Adrenal gland (tissue), 12 donors: ENCODE results near the gene NEDD8. TPM values are rescaled to one million over a fixed set of nuclear protein-coding genes. Genes with fewer than 3 reads are reported as not detected.

ENCODE experiments used
- DNase-seq, 7 donors: peaks; one replicate each; pipeline ENCODE4 v3.0.0-alpha.2; 2019 to 2020
- H3K27ac ChIP-seq, 5 donors: fragments of 200-600 bp; sonication (generic) in 4 of 5; 1 replicate in 3 of 5; 2 replicates in 2 of 5; pipeline versions ENCODE4 v1.5.1 to v1.8.0; 2016 to 2020; ENCODE audit warnings: mild to moderate bottlenecking in 1 of 5
- H3K27me3 ChIP-seq: fragments of 200-600 bp; 2 replicates; pipeline ENCODE4 v1.8.0; 2021
- H3K36me3 ChIP-seq, 2 donors: fragments of 200-600 bp; replicated peaks in 1 of 2; 1 replicate in 1 of 2; 2 replicates in 1 of 2; pipeline versions ENCODE4 v1.5.1 to v1.8.0; 2018 to 2022
- H3K4me1 ChIP-seq, 2 donors: fragments of 200-600 bp; replicated peaks in 1 of 2; 1 replicate in 1 of 2; 2 replicates in 1 of 2; pipeline versions ENCODE4 v1.5.1 to v1.8.0; 2018 to 2021
- H3K4me3 ChIP-seq, 4 donors: fragments of 200-600 bp; sonication (generic) in 3 of 4; one replicate each; pipeline ENCODE4 v1.5.1; 2016 to 2018
- H3K9me3 ChIP-seq, 3 donors: fragments of 200-600 bp; sonication (generic) in 1 of 3; replicated peaks in 1 of 3; 1 replicate in 2 of 3; 2 replicates in 1 of 3; pipeline versions ENCODE4 v1.5.1 to v1.8.0; 2016 to 2021
- CTCF ChIP-seq, 6 experiments: fragments of 450-650 bp in 4 of 6; fragments of 200-600 bp in 2 of 6; sonication (generic) in 1 of 6; IDR thresholded peaks; 1 replicate in 5 of 6; 2 replicates in 1 of 6; pipeline versions ENCODE4 v1.5.1 to v1.8.0; 2016 to 2021; ENCODE audit warnings: antibody characterized with exemption in 6 of 6, mild to moderate bottlenecking in 2 of 6, moderate library complexity in 1 of 6
- POLR2A ChIP-seq, 2 donors: fragments of 450-650 bp; IDR thresholded peaks; one replicate each; pipeline ENCODE4 v1.6.1; 2017; ENCODE audit warnings: antibody characterized with exemption in 2 of 2, mild to moderate bottlenecking in 2 of 2, moderate library complexity in 1 of 2
- WGBS, 4 donors: extraction: QIAGEN DNeasy Blood & Tissue Kit in 2 of 4; methylation state at CpG; one replicate each; pipeline versions ENCODE4 v1.1.5 to v1.1.7; 2013 to 2017; 5-methylcytosine and 5-hydroxymethylcytosine counted together
- intact Hi-C, 2 donors: fragments of 100-400 bp; cut with DNase I; formaldehyde crosslinking; loops; one replicate each; pipeline versions ENCODE4 v1.14.1 to v1.15.0; 2022 to 2023
- polyA plus RNA-seq, 3 donors: library from polyadenylated mRNA; stranded (reverse); fragments of 200-250 nt in 2 of 3; fragments of 350-450 nt in 1 of 3; fragmentation: Illumina TruSeq in 1 of 3; extraction: RNeasy Lipid Tissue Mini Kit (QIAGEN cat#74804) in 1 of 3; gene quantifications; one replicate each; pipeline ENCODE4 v1.2.3, GENCODE V29; 2013 to 2014
- total RNA-seq, 9 donors: library from RNA; depleted of rRNA in 4 of 9; stranded (reverse); fragments of >200 nt in 4 of 9; fragments of 120-200 nt in 1 of 9; fragmentation: NEBNext Ultra II Directional in 1 of 9; extraction: Animal tissue kit (Norgen Biotek cat#: 25700) in 1 of 9; gene quantifications; one replicate each; pipeline versions ENCODE4 v1.1.0 to v1.2.4, GENCODE V29; 2013 to 2023
- donor health status: healthy with polysubstance abuse.
- donor health status: Bipolar disorder and iron deficiency.
- donor health status: DM: yes; HTN: yes; CAD: no.
- donor health status: DM: no; HTN: no; CAD: no.
- donor health status: DM: no; HTN: no; CAD: no.
- donor health status: DM: yes; HTN: yes; CAD: no.

NEDD8 gene
- total and polyA plus RNA-seq, 12 donors, result 136 to 454 (median 216) TPM

GRCh38 chr14:24233538-24233866, 1.3 kb upstream of the NEDD8 start:
- H3K9me3 ChIP-seq, result no peaks in the 10 kb centered on the region
- 34 to 50% (median 43%) methylated on average over 2 of the region's 2 CpGs for WGBS, 4 donors
- H3K4me3 ChIP-seq, result peak overlapping the region in 1 of 4 donors; percentile 81
- TF ChIP-seq POLR2A (IDR thresholded peaks at IDR 0.05), result no peak
- no peak for TF ChIP-seq CTCF (IDR thresholded peaks at IDR 0.05)
- peaks cover 29 to 47% of the 10 kb centered on the region in 2 donors for H3K4me1 ChIP-seq
- peak in 6 of 7 donors; percentile 49 to 89 (median 64) for DNase-seq
- H3K27me3 ChIP-seq, result no peaks in the 10 kb centered on the region
- H3K27ac ChIP-seq, result peak overlapping the region; percentile 45 to 99 (median 82)
- peaks cover 0 to 39% of the 10 kb centered on the region in 2 donors for H3K36me3 ChIP-seq
- intact Hi-C loops, result no loop called here

DNA sequence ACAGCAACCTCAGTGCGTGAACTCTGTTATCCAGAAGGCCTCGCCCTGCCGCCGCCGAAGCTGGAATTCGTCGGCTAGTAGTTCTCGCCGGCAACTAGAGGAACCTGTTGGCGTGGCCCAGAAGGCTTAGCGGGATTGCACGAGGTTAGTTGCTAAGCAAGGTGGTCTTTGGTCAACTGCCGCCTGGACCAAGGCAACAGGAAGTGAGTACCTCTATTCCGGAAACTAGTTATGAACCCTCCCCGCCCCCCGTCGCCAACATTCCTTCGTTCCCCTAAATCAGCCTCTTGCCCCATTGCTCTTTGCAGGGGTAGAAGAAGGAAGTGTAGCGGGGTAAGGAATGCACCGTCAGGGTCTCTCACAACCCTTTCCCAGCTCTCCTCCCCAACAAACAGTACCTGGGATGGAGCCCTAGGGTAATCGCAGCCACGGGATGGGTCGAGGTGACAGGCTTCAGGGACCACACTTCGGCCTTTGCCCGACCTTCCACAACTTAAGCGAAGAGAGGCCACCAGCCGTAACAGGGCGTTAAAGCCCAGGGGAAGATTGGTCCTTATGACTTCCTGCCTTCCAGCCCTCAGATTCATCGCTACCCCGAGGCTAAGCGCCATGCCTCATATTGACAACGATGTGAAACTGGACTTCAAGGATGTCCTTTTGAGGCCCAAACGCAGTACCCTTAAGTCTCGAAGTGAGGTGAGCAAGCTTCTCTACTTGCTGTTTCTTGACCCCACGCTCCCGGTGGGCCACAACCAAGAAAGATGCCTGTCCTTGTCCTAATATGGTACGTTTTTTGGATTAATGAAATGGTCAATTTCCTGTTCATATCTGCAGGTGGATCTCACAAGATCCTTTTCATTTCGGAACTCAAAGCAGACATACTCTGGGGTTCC, 724 bp upstream of the NEDD8 start, which contains the start of gene GMPR2:
Gene GMPR2, plus strand, starts transcription at position 285 of the 893 bp plus-strand sequence. Its CDS starts 325 bp downstream, at position 610.
- peak within 1 kb of the TSS; percentile 23 to 86 (median 78) for H3K4me3 ChIP-seq
- H3K36me3 ChIP-seq, result peaks cover 0 to 39% of the 10 kb centered on the region in 2 donors
- H3K27ac ChIP-seq, result peak within 1 kb of the TSS; percentile 45 to 99 (median 82)
- TF ChIP-seq CTCF (IDR thresholded peaks at IDR 0.05) (no peak), POLR2A (IDR thresholded peaks at IDR 0.05) (peak; percentile 11 to 71)
- peaks cover 29 to 47% of the 10 kb centered on the region in 2 donors for H3K4me1 ChIP-seq
- H3K9me3 ChIP-seq, result no peaks in the 10 kb centered on the region
- 3 to 4% (median 4%) methylated on average over 23 to 38 of the region's 38 CpGs for WGBS, 4 donors
- H3K27me3 ChIP-seq, result no peaks in the 10 kb centered on the region
- intact Hi-C loops, result no loop called here
- peak in 4 of 7 donors; percentile 20 to 86 (median 80) for DNase-seq

GRCh38 chr14:24231263-24232120, 675 bp downstream of the NEDD8 start:
- Histone ChIP-seq H3K4me3 (peak overlapping the region; percentile 23 to 86 (median 78)), H3K27ac (peak overlapping the region; percentile 42 to 99 (median 82)), H3K27me3 (no peaks in the 10 kb centered on the region), H3K9me3 (no peaks in the 10 kb centered on the region), H3K4me1 (peaks cover 29 to 50% of the 10 kb centered on the region in 2 donors), H3K36me3 (peaks cover 0 to 31% of the 10 kb centered on the region in 2 donors)
- WGBS, 4 donors, result 7 to 11% (median 10%) methylated on average over 20 to 23 of the region's 23 CpGs
- no peak for TF ChIP-seq POLR2A (IDR thresholded peaks at IDR 0.05)
- TF ChIP-seq CTCF (IDR thresholded peaks at IDR 0.05), result no peak
- intact Hi-C loops, result no loop called here
- DNase-seq, result peak in 2 of 7 donors; percentile 13 to 57

DNA sequence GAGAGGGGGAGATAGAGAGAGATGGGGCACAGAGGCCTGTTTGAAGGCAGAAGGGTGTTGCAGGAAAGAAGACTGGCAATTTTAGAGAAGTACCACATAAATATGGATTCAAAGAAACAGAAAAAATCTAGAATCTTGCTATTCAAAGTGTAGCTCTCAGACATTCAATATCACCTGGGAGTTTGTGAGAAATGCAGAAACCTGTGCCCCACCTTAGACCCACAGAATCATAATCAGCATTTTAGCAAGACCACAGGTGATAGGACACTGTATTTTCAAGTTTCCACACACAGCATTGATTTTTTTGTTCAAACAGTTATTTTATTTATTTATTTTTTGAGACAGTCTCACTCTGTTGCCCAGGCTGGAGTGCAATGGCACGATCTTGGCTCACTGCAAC, 3.3 kb downstream of the NEDD8 start:
- TF ChIP-seq POLR2A (IDR thresholded peaks at IDR 0.05) (no peak), CTCF (IDR thresholded peaks at IDR 0.05) (no peak)
- peak in 1 of 7 donors; percentile 10 for DNase-seq

More for the DNA sequence above, 3.3 kb downstream of the NEDD8 start:
- no peaks in the 10 kb centered on the region for H3K27me3 ChIP-seq
- H3K4me1 ChIP-seq, result peaks cover 21 to 24% of the 10 kb centered on the region in 2 donors
- H3K27ac ChIP-seq, result no peak overlapping the region
- WGBS, 4 donors, result 0 to 50% (median 21%) methylated on average over 1 of the region's 1 CpG
- H3K36me3 ChIP-seq, result peaks cover 0 to 13% of the 10 kb centered on the region in 2 donors
- intact Hi-C loops, result no loop called here
- H3K4me3 ChIP-seq, result no peak overlapping the region
- H3K9me3 ChIP-seq, result no peaks in the 10 kb centered on the region
